Body of pancreas (tissue), 4 donors: Measurements from ENCODE around the gene EVL.

Source experiments
- CTCF ChIP-seq, 7 experiments: fragments of 450-650 bp in 4 of 7; fragments of 200-600 bp in 3 of 7; sonication (generic) in 3 of 7; IDR thresholded peaks; one replicate each; pipeline ENCODE4 v1.5.1; 2016 to 2019; ENCODE audit warnings: antibody characterized with exemption in 7 of 7
- POLR2A ChIP-seq, 3 donors: fragments of 450-650 bp; IDR thresholded peaks; one replicate each; pipeline ENCODE4 v1.6.1; 2016; ENCODE audit warnings: antibody characterized with exemption in 3 of 3, mild to moderate bottlenecking in 2 of 3

- TF ChIP-seq CTCF (IDR thresholded peaks at IDR 0.05) (peak in 1 of 7 experiments; percentile 20), POLR2A (IDR thresholded peaks at IDR 0.05) (no peak)
These were observed 66.0 kb downstream of the EVL start for GRCh38 chr14:100131181-100131580.
